ENCODE measurements around the gene CYP2C19.
"Not testable (repeated sequence)": the region's sequence is repeated elsewhere in the genome, so short reads cannot be mapped to it uniquely, and the experiment has no call there.

CYP2C19 gene

GRCh38 chr10:94879214-94879613, 116.7 kb downstream of the CYP2C19 start:
- no peak for DNase-seq

DNA sequence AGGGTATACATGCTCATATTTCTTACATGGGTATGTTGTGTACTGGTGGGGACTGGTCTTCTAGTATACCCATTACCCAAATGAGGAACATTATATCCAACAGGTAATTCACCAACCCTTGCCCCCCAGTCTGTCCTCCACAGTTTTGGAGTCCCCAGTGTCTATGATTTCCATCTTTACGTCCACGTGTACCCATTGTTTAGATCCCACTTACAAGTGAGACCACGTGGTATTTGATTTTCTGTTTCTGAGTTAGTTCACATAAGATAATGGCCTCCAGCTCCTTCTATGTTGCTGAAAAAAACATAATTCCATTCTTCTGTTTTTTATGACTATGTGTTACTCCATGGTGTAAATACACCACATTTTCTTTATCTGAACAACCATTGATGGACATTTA, 126.6 kb downstream of the CYP2C19 start:
- no peak for DNase-seq

DNA sequence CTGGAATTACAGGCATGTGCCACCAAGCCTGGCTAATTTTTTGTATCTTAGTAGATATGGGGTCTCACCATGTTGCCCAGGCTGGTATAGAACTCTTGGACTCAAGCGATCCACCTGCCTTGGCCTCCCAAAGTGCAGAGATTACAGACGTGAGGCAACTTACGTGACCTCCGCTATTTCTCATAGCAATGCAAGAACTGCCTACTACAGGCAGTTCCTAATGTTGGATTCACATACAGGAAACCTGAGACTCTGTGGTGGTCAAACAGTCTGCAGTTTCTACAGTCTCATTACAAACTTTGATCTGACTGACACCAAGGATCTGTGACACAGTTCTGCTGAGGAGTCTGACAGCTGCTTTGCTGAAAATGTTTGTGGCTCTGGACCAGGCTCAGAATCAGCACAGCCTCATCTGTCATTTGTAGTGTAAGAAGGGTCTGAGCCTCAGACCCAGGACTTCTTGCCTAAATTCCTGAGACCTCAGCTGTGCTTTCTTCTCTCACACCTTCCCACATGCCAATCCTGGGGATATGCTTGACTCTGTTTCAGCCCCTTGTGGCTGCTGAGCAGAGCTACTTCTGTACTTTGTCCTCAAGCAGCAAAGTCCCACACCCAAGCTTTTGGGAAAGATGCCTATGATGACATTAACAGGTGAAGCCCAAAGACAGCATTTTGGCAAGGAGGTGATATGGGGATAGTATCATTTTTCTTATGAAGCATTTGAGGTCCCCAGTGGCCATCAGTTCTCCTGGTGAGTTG, 128.0 kb downstream of the CYP2C19 start:
- DNase-seq = no peak

DNA sequence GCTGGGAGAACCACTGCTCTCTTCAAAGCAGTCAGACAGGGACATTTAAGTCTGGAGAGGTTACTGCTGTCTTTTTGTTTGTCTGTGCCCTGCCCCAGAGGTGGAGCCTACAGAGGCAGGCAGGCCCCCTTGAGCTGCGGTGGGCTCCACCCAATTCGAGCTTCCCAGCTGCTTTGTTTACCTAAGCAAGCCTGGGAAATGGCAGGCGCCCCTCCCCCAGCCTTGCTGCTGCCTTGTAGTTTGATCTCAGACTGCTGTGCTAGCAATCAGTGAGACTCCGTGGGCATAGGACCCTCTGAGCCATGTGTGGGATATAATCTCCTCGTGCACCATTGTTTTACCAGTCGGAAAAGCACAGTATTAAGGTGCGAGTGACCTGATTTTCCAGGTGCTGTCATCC, 135.9 kb downstream of the CYP2C19 start:
- DNase-seq = not testable (repeated sequence)

GRCh38 chr10:94902080-94902479, 139.6 kb downstream of the CYP2C19 start:
- DNase-seq = no peak

GRCh38 chr10:94902570-94902969, 140.1 kb downstream of the CYP2C19 start:
- DNase-seq = no peak

Measured in anterior cingulate cortex (tissue), 58 donors.